Measurements from ENCODE around the gene CMTM4.
"Not testable (repeated sequence)": the region's sequence is repeated elsewhere in the genome, so short reads cannot be mapped to it uniquely, and the experiment has no call there.

The CMTM4 gene

DNA sequence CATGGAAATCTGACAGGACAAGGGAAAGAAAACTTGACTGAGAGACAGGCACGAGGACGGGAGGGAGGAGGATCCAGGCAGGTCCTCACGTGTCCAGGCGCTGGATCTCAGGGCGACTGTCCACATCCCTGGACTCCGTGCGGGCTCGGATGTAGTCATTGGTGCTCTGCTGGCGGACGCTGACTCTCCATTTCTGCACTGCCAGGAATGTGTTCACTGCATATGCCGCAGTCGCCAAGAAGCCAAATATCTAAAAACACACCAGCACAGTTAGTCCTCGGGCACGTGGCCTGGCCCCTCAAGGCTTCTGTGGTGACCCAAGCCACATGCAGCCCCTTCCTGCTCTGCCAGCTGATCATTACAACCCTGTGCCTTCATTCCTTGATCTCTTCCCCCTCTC, 74.6 kb downstream of the CMTM4 start:
- DNase-seq (ENCODE audit: low read depth in 1 of 2, low spot score in 1 of 2) = no peak
- in situ Hi-C loops (cut with HindIII; ENCODE audit: low pct_unique_long_range_greater_than_20kb, low sequenced_read_pairs) = no loop called here

DNA sequence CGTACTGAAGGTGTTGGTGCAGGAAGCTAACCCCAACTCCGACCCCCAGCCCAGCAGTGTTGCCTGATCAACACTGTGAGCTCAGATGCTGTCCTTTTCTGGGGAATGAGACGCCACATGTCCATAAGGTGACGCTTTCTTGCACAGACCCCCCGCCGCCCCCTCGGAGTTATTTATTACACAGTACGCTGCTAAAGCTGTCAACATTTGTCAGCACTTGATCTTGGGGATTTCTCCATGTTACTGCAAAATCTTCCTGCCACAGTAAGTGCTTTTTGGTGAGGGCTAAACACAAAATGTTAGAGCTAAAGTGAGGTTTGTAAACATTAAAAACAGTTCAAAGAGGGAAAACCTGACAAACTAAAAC, 76.1 kb downstream of the CMTM4 start:
- TF ChIP-seq JUND (IDR thresholded peaks at IDR 0.05; ENCODE audit: low read depth) = no peak
- DNase-seq (ENCODE audit: low read depth in 1 of 2, low spot score in 1 of 2) = no peak
- in situ Hi-C loops (cut with HindIII; ENCODE audit: low pct_unique_long_range_greater_than_20kb, low sequenced_read_pairs) = no loop called here

More for the DNA sequence above, 74.6 kb downstream of the CMTM4 start:
- no peak for TF ChIP-seq JUND (IDR thresholded peaks at IDR 0.05; ENCODE audit: low read depth)

DNA sequence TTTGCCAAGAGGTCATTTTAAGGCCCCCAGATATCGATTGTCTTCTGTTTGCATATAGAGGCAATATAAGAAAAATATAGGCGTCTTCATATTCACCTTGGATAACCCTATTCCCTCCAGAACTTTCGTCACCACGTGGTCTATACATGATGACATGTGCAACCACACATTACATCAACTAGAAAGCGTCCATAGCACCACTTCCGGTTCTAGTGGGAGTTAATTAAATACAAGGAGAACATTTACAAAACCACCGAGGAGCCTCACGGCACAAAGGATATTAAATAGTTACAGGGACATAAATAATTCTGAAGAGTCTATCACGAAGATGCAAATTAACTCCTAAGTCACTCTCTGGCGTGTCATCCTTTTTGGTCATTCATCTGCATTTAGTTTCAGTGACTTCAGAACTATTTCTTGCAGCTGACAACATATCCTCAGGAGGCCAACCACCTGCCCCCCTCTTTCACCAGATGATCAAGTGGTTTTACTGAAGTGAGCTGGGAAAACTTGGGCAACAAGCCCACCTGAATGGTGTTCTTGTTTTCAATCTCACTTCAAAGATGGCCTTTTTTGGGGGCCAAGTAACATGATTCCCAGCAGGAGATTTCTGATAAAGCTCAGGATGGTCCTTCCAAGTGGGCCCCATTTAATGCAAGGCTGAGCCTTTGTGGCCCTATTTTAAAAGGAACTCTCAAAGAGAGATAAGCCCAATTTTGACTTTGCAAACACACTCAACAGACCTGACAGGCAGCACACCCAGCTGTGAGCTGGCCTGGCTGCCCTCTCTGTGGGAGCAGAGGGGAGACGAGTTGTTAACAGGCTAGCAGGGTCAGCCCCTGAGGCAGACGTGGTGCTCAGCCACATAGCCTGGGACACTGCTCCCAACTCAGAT, 76.8 kb downstream of the CMTM4 start:
- in situ Hi-C loops (cut with HindIII; ENCODE audit: low pct_unique_long_range_greater_than_20kb, low sequenced_read_pairs) = no loop called here
- no peak for TF ChIP-seq JUND (IDR thresholded peaks at IDR 0.05; ENCODE audit: low read depth)
- no peak for DNase-seq (ENCODE audit: low read depth in 1 of 2, low spot score in 1 of 2)

DNA sequence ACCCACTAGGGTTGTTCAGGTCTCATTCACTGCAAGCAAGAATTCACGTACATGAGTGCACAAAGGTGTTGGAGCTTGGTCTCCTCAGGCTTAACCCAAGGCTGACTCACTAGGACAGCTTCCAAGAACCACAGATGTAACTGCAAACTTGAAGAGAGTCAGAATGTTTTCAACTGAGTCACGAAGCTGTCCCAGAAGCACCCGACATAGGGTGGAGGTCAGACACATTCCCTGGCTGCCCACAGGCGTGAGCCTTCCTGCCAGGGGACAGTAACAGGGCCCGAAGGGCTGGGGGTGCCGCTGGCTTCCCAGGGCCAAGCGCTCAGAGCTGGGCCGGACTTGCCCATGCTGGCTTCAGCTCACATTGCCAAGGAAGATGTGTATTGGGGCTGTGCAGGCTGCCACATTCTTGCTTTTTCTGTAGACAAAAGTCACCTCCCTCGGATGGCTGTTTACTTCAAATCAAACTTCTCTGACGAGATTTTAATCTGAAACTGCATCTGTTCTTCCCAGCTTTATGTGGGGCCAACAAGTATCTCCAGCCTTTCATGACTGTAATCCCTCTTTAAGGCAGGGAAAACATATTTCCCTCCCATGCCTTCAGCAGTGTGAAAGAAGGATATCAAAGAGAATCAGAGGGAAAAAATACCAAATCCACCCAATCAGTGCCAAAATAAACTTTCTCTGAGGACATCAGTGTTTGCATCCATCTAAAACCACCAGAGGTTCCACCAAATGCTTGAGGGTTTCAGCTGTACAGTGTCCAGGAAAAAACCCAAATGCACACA, 77.8 kb downstream of the CMTM4 start:
- TF ChIP-seq JUND (IDR thresholded peaks at IDR 0.05; ENCODE audit: low read depth) = no peak
- in situ Hi-C loops (cut with HindIII; ENCODE audit: low pct_unique_long_range_greater_than_20kb, low sequenced_read_pairs) = no loop called here
- peak in 1 of 2 experiments; percentile 43 for DNase-seq (ENCODE audit: low read depth in 1 of 2, low spot score in 1 of 2)

DNA sequence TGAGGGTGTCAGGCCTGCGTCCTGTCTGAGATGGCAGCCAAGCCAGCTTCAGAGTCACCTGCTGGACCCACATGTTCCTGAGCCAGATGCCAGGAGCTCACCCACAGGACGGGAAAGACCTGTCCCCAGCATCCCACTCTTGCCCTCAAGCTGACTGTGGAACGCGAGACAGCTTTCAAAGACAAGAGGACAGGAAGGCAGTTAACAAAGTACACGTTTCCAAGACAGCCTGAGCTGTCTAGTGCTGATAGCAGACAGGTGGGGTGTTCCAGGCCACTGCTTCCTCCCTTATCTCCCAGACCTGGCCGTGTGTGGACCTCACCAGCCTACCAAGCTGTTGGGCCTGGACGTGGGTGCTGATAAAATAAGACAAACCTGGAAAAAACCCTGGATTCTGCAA, 78.8 kb downstream of the CMTM4 start:
- TF ChIP-seq JUND (IDR thresholded peaks at IDR 0.05; ENCODE audit: low read depth) = no peak

DNA sequence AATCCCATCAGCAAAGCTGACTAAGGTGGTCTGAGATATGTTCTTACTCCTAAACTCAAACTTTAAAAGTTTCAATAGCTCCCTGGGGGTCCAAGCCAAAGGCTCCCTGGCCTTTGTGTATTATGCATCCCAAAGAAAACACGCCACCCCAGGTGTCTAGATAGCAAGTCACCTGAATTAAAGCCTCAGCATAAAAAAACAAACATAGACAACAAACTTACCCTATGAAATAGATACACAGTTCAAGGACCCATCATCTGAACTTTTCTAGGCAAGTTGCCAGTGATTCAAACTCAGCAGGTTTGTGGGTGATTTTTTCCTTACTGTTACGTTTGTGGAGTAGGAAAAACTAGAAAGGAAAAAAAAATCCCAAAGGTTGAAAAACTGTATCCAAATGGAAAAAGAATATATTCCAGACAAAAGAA, 79.5 kb downstream of the CMTM4 start:
- TF ChIP-seq JUND (IDR thresholded peaks at IDR 0.05; ENCODE audit: low read depth) = no peak
- in situ Hi-C loops (cut with HindIII; ENCODE audit: low pct_unique_long_range_greater_than_20kb, low sequenced_read_pairs) = no loop called here
- DNase-seq (ENCODE audit: low read depth in 1 of 2, low spot score in 1 of 2) = no peak

More for the DNA sequence above, 78.8 kb downstream of the CMTM4 start:
- in situ Hi-C loops (cut with HindIII; ENCODE audit: low pct_unique_long_range_greater_than_20kb, low sequenced_read_pairs) = no loop called here
- peak in 1 of 2 experiments; percentile 47 for DNase-seq (ENCODE audit: low read depth in 1 of 2, low spot score in 1 of 2)

DNA sequence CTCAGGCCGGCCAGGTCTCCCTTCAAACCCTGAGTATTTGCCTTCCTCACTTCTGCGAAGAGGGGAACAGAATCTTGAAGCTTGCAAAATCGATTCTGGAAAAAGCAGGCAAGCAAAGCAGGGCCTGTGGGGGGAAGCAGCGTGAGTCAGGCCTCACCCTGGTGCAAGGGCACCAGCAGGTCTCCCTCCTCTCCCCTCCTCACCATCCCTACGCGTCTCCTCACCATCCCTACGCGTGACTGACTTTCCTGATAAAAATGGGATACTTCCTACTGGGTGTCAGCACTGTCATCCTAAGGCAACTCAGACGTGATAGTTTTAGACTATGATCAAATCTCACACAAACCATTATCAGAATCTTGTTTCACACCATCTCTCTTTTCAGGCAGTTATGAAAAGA, 80.0 kb downstream of the CMTM4 start:
- TF ChIP-seq JUND (IDR thresholded peaks at IDR 0.05; ENCODE audit: low read depth) = no peak
- in situ Hi-C loops (cut with HindIII; ENCODE audit: low pct_unique_long_range_greater_than_20kb, low sequenced_read_pairs) = no loop called here
- DNase-seq (ENCODE audit: low read depth in 1 of 2, low spot score in 1 of 2) = no peak

DNA sequence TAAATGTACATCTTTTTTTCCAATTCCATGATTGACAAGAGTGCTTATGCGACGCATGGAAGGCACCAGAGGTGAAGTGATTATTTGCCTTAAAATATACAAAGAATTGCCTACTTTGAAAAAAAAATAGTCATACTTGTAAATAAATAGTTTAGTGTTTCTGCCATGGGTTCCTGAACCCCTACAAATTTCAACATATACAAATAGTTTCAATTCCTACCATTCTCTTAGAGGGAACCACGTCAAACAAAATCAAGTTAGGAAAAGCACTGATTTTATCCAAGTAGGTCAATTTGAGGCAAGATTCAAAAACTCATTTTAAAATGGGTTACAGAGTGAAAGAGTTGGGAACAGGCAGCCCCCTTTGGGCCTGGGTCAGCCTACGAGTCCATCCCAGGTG, 80.4 kb downstream of the CMTM4 start:
- DNase-seq (ENCODE audit: low read depth in 1 of 2, low spot score in 1 of 2) = no peak
- no peak for TF ChIP-seq JUND (IDR thresholded peaks at IDR 0.05; ENCODE audit: low read depth)
- in situ Hi-C loops (cut with HindIII; ENCODE audit: low pct_unique_long_range_greater_than_20kb, low sequenced_read_pairs) = no loop called here

DNA sequence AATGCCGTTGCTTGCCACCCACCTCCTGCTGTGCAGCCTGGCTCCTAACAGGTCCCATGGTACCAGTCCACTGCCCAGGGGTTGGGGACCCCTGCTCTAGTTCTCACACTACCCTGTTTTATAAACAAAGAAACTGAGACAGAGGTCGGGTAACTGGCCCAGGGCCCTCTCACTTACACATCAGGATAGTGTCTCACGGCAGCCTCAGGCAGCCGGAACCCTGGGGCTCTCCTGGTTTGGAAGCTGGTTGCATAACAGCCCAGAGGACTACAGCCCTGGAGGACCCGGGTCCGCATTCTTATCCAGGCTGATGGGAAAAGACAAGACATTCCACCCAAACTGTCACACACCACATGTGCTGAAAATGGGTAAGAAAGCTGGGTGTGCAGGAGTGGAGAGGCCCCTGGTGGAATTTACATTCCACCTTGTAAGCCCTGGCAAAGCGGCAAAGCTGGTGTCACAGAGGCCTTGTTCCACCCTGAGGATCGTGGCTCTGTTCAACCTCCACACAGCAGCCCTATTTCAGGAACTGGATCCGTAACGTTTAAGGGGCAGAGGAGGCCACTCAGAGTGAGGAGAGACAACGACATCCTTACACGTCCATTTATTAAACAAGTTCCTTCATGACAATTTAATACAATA, 82.3 kb downstream of the CMTM4 start:
- TF ChIP-seq JUND (IDR thresholded peaks at IDR 0.05; ENCODE audit: low read depth) = no peak
- no peak for DNase-seq (ENCODE audit: low read depth in 1 of 2, low spot score in 1 of 2)
- in situ Hi-C loops (cut with HindIII; ENCODE audit: low pct_unique_long_range_greater_than_20kb, low sequenced_read_pairs) = no loop called here

DNA sequence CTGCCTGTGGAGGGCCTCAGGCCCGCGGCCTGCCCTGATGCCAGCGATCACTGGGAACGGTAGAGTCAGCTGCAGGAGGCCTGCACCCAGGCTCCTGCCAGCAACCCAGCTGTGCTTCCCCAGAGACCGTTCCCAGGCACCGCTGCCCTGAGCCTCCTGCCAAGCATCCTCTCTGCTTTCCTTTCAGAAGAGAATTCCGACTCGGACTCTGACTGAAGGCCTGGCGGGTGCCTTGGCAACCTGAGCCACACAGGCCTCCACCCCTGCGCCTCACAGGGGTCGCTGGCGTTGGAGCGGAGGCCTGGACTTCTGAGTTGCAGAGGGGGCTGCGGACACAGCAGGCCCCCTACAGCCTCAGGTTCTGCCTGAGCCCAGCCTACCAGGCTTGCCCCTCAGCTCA, 84.1 kb downstream of the CMTM4 start:
- in situ Hi-C loops (cut with HindIII; ENCODE audit: low pct_unique_long_range_greater_than_20kb, low sequenced_read_pairs) = no loop called here
- TF ChIP-seq JUND (IDR thresholded peaks at IDR 0.05; ENCODE audit: low read depth) = no peak
- no peak for DNase-seq (ENCODE audit: low read depth in 1 of 2, low spot score in 1 of 2)

DNA sequence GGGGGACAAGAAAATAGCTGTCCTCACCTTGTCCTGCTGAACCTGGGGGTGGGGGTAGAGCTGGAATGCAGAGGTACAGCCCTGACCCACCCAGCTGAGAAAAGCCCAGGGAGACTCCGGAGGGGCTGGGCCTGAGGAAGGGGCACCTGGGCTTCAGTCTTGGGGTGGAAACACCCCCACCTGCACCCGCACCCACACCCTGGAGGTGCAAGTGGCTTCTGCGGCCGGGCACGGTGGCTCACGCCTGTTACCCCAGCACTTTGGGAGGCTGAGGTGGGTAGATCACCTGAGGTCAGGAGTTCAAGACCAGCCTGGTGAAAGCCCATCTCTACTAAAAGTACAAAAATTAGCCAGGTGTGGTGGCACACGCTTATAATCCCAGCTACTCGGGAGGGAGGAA, 84.6 kb downstream of the CMTM4 start:
- DNase-seq (ENCODE audit: low read depth in 1 of 2, low spot score in 1 of 2); in situ Hi-C loops (cut with HindIII; ENCODE audit: low pct_unique_long_range_greater_than_20kb, low sequenced_read_pairs): not testable (repeated sequence)

DNA sequence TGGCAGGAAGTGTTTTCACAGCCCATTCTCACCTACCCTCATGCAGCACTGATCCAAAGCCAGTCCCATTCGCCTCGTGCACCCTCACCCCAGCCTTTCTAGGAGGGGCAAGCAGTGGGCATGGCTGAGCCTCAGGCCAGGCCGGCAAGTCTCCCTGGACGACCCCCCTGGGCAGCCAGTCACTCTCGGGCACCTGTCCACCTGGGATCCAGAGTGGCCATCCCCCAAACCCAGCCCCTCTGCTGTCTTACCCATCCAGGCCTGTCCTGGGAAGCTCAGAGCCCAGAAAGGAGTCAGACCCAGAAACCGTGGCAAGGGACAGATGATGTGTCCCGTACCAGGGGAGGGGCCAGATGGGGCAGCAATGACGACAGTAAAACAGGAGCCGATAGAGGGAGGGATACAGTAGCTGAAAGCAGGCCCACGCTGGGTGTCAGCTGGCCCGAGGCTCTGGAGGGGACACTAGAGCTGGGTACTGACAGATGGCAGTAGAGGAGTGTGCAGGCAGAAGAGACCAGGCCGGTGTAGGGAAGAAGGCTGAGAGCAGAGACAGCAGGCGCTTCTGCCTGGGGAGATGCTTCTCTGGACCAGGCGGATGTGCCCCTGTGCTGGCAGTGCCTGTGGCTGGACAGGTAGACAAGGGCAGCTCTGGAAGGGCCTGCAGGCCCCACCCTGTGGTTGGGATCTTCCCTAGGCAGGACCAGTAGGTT, 86.3 kb downstream of the CMTM4 start:
- TF ChIP-seq JUND (IDR thresholded peaks at IDR 0.05; ENCODE audit: low read depth) = no peak
- no peak for DNase-seq (ENCODE audit: low read depth in 1 of 2, low spot score in 1 of 2)
- in situ Hi-C loops (cut with HindIII; ENCODE audit: low pct_unique_long_range_greater_than_20kb, low sequenced_read_pairs) = no loop called here

All from T47D (cell line).